ENCODE measurements around the gene ACSM4. TPM values are rescaled to one million over a fixed set of nuclear protein-coding genes. Genes with fewer than 3 reads are reported as not detected.

ACSM4 gene, protein sequence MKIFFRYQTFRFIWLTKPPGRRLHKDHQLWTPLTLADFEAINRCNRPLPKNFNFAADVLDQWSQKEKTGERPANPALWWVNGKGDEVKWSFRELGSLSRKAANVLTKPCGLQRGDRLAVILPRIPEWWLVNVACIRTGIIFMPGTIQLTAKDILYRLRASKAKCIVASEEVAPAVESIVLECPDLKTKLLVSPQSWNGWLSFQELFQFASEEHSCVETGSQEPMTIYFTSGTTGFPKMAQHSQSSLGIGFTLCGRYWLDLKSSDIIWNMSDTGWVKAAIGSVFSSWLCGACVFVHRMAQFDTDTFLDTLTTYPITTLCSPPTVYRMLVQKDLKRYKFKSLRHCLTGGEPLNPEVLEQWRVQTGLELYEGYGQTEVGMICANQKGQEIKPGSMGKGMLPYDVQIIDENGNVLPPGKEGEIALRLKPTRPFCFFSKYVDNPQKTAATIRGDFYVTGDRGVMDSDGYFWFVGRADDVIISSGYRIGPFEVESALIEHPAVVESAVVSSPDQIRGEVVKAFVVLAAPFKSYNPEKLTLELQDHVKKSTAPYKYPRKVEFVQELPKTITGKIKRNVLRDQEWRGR
- total RNA-seq: not detected in 2 replicates

GRCh38 chr12:7303772-7304171 is at the start of gene ACSM4:
Gene ACSM4 (plus strand): TSS chr12:7304072. CDS start chr12:7304332, 260 bp downstream.

Other genes starting within 250 kb of the ACSM4 start
- gene C1S, start 243.4 kb upstream of the ACSM4 start, total RNA-seq: 0.09 and 0.65 TPM in 2 replicates
- gene C1R, start 211.6 kb upstream of the ACSM4 start, total RNA-seq: 0.43 and 1.5 TPM in 2 replicates
- 12.4 and 15.0 TPM in 2 replicates for gene C1RL, start 194.9 kb upstream of the ACSM4 start, total RNA-seq
- 0.22 and 0.26 TPM in 2 replicates for gene RBP5, start 175.2 kb upstream of the ACSM4 start, total RNA-seq
- 10.3 and 20.3 TPM in 2 replicates for gene CLSTN3, start 173.7 kb upstream of the ACSM4 start, total RNA-seq
- 31.4 and 38.8 TPM in 2 replicates for gene PEX5, start 114.4 kb upstream of the ACSM4 start, total RNA-seq
- gene CD163L1, start 140.1 kb downstream of the ACSM4 start, total RNA-seq: 16.1 and 19.0 TPM in 2 replicates
- not detected in 2 replicates for gene CD163, start 199.7 kb downstream of the ACSM4 start, total RNA-seq

Data from dermis lymphatic vessel endothelial cell (primary cell).